MM.1S (cell line): ENCODE measurements around the gene PDIA6.

Experiments
- DNase-seq: peaks from one replicate; pipeline ENCODE4 v3.0.0-alpha.2; 2015
- H2AFZ ChIP-seq: fragments of 300-600 bp; sonication (generic); 2 replicates; pipeline ENCODE4 v1.6.0; 2016; ENCODE audit warnings: antibody characterized with exemption, low read length
- H3F3A ChIP-seq: fragments of 300-600 bp; sonication (generic); 2 replicates; pipeline ENCODE4 v1.6.1; 2016; ENCODE audit warnings: mild to moderate bottlenecking, antibody characterized with exemption, low read length, moderate library complexity, mixed read lengths; ENCODE audit not compliant: insufficient read depth
- H3K27ac ChIP-seq: fragments of 300-600 bp; sonication (generic); 2 replicates; pipeline ENCODE4 v1.5.1; 2016; ENCODE audit warnings: mild to moderate bottlenecking, low read length
- H3K27me3 ChIP-seq: fragments of 300-600 bp; sonication (generic); replicated peaks from 2 replicates; pipeline ENCODE4 v1.6.0; 2016; ENCODE audit warnings: low read length; ENCODE audit not compliant: insufficient read depth
- H3K36me3 ChIP-seq: fragments of 300-600 bp; sonication (generic); replicated peaks from 2 replicates; pipeline ENCODE4 v1.6.1; 2016; ENCODE audit warnings: mild to moderate bottlenecking, low read length, mixed read lengths; ENCODE audit not compliant: insufficient read depth
- H3K4me1 ChIP-seq: fragments of 300-600 bp; sonication (generic); 2 replicates; pipeline ENCODE4 v1.6.1; 2016; ENCODE audit warnings: low read length, mixed read lengths
- H3K4me2 ChIP-seq: fragments of 300-600 bp; sonication (generic); 2 replicates; pipeline ENCODE4 v1.6.0; 2016; ENCODE audit warnings: low read depth, low read length
- H3K4me3 ChIP-seq: fragments of 300-600 bp; sonication (generic); 2 replicates; pipeline ENCODE4 v1.5.1; 2016; ENCODE audit warnings: low read length, mixed read lengths
- H3K79me2 ChIP-seq: fragments of 300-600 bp; sonication (generic); 2 replicates; pipeline ENCODE4 v1.6.1; 2016; ENCODE audit warnings: mixed run types, low read length, mixed read lengths
- H3K9ac ChIP-seq: fragments of 300-600 bp; sonication (generic); 2 replicates; pipeline ENCODE4 v1.6.1; 2016; ENCODE audit warnings: low read length, mixed read lengths
- H3K9me2 ChIP-seq: fragments of 300-600 bp; sonication (generic); replicated peaks from 2 replicates; pipeline ENCODE4 v1.6.1; 2016; ENCODE audit warnings: mild to moderate bottlenecking, low read length, mixed read lengths; ENCODE audit not compliant: insufficient read depth
- H3K9me3 ChIP-seq: fragments of 300-600 bp; sonication (generic); replicated peaks from 2 replicates; pipeline ENCODE4 v1.6.1; 2016; ENCODE audit warnings: mild to moderate bottlenecking, low read length, mixed read lengths; ENCODE audit not compliant: insufficient read depth
- H4K20me1 ChIP-seq: fragments of 300-600 bp; sonication (generic); 2 replicates; pipeline ENCODE4 v1.6.1; 2016; ENCODE audit warnings: mild to moderate bottlenecking, low read length, moderate library complexity, mixed read lengths; ENCODE audit not compliant: insufficient read depth
- CTCF ChIP-seq: fragments of 300-600 bp; sonication (generic); IDR thresholded peaks from 2 replicates; pipeline ENCODE4 v1.5.1; 2016; ENCODE audit warnings: antibody characterized with exemption, low read length, mixed read lengths
- EZH2 ChIP-seq: fragments of 300-600 bp; sonication (generic); optimal IDR thresholded peaks from 2 replicates; pipeline ENCODE3; 2017; ENCODE audit warnings: low read depth, mild to moderate bottlenecking, antibody characterized with exemption, low read length, mixed read lengths
- EZH2phosphoT487 ChIP-seq: fragments of 300-600 bp; sonication (generic); IDR thresholded peaks from 2 replicates; pipeline ENCODE4 v1.6.1; 2018; ENCODE audit warnings: antibody characterized with exemption, low read length

The PDIA6 gene

GRCh38 chr2:10763461-10763800 lies 49.2 kb downstream of the PDIA6 start:
- DNase-seq, result no peak
- Histone ChIP-seq H3K9ac (no peak overlapping the region), H3K9me2 (no peaks in the 10 kb centered on the region), H3K4me1 (no peaks in the 10 kb centered on the region), H3K79me2 (no peaks in the 10 kb centered on the region), H4K20me1 (no peaks in the 10 kb centered on the region), H3K4me3 (no peak overlapping the region), H3K36me3 (no peaks in the 10 kb centered on the region), H3K27ac (no peak overlapping the region), H2AFZ (no peak overlapping the region), H3F3A (no peaks in the 10 kb centered on the region), H3K9me3 (no peaks in the 10 kb centered on the region), H3K4me2 (no peak overlapping the region), H3K27me3 (no peaks in the 10 kb centered on the region)
- TF ChIP-seq CTCF (no peak), EZH2 (no peak), EZH2phosphoT487 (no peak)

- H3K36me3 ChIP-seq, result no peaks in the 10 kb centered on the region
- no peaks in the 10 kb centered on the region for H3K79me2 ChIP-seq
- no peak for DNase-seq
- H4K20me1 ChIP-seq, result no peaks in the 10 kb centered on the region
- H3K9me3 ChIP-seq, result no peaks in the 10 kb centered on the region
- no peaks in the 10 kb centered on the region for H3F3A ChIP-seq
- no peak overlapping the region for H3K27ac ChIP-seq
- no peaks in the 10 kb centered on the region for H3K9me2 ChIP-seq
- no peak overlapping the region for H3K4me2 ChIP-seq
- no peak for TF ChIP-seq EZH2phosphoT487
- TF ChIP-seq EZH2, result no peak
- TF ChIP-seq CTCF, result no peak
- no peak overlapping the region for H3K9ac ChIP-seq
- H3K4me1 ChIP-seq, result no peaks in the 10 kb centered on the region
- no peak overlapping the region for H3K4me3 ChIP-seq
- no peak overlapping the region for H2AFZ ChIP-seq
- H3K27me3 ChIP-seq, result no peaks in the 10 kb centered on the region
These were observed 49.7 kb downstream of the PDIA6 start for GRCh38 chr2:10762651-10763460.

DNA sequence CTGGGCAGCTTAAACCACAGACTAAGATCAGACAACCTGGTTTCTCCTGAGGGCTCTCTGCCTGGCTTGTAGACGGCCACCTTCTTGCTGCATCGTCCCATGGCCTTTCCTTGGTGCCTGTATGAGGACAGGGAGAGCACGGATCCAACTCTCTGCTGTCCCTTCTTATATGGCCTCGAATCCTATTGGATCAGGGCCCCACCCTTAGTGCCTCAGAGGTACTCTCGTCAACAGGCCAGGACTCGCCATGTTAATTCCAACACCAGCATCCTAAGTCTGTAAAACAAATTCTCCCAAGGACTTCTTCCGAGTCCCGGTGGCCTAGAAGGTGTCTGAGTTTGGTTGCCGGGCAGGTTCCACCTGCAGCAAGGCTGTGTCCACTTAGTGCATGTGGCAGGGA lies 51.0 kb downstream of the PDIA6 start:
- Histone ChIP-seq H3K27me3 (no peaks in the 10 kb centered on the region), H3K79me2 (no peaks in the 10 kb centered on the region), H3K9me3 (no peaks in the 10 kb centered on the region), H3F3A (no peaks in the 10 kb centered on the region), H3K4me3 (no peak overlapping the region), H3K4me1 (no peaks in the 10 kb centered on the region), H4K20me1 (no peaks in the 10 kb centered on the region), H2AFZ (no peak overlapping the region), H3K9ac (no peak overlapping the region), H3K36me3 (no peaks in the 10 kb centered on the region), H3K27ac (no peak overlapping the region), H3K4me2 (no peak overlapping the region), H3K9me2 (no peaks in the 10 kb centered on the region)
- TF ChIP-seq EZH2 (no peak), EZH2phosphoT487 (no peak), CTCF (no peak)
- no peak for DNase-seq
